Smooth muscle cell (in vitro differentiated cells): Measurements from ENCODE around the gene FUT8. TPM values are rescaled to one million over a fixed set of nuclear protein-coding genes. Genes with fewer than 3 reads are reported as not detected.

Experiments used
- DNase-seq: peaks from one replicate; lab custom pipeline; 2025; ENCODE audit not compliant: unreplicated experiment; lab: John Stamatoyannopoulos, UW
- H2AFZ ChIP-seq: fragments of 200-600 bp; sonication (generic); 2 replicates; pipeline ENCODE4 v1.6.0; 2016; ENCODE audit warnings: antibody characterized with exemption, low read depth, mild to moderate bottlenecking
- H3F3A ChIP-seq: fragments of 200-600 bp; sonication (generic); 2 replicates; pipeline ENCODE4 v1.6.0; 2017; ENCODE audit warnings: antibody characterized with exemption, low read depth
- H3K27ac ChIP-seq: fragments of 200-600 bp; sonication (generic); 2 replicates; pipeline ENCODE4 v1.5.1; 2016; ENCODE audit warnings: low read depth, mild to moderate bottlenecking
- H3K27me3 ChIP-seq: fragments of 200-600 bp; sonication (generic); 2 replicates; pipeline ENCODE4 v1.6.1; 2016; ENCODE audit warnings: low read depth, mild to moderate bottlenecking
- H3K36me3 ChIP-seq: fragments of 200-600 bp; sonication (generic); 2 replicates; pipeline ENCODE4 v1.5.1; 2016; ENCODE audit warnings: low read depth
- H3K4me1 ChIP-seq: fragments of 200-600 bp; sonication (generic); 2 replicates; pipeline ENCODE4 v1.5.1; 2016; ENCODE audit warnings: low read depth
- H3K4me2 ChIP-seq: fragments of 200-600 bp; sonication (generic); 2 replicates; pipeline ENCODE4 v1.6.0; 2016; ENCODE audit warnings: mild to moderate bottlenecking
- H3K4me3 ChIP-seq: fragments of 200-600 bp; sonication (generic); 2 replicates; pipeline ENCODE4 v1.5.1; 2016; ENCODE audit warnings: mild to moderate bottlenecking
- H3K79me2 ChIP-seq: fragments of 200-600 bp; sonication (generic); 2 replicates; pipeline ENCODE4 v1.6.0; 2016; ENCODE audit warnings: low read depth, mild to moderate bottlenecking
- H3K9ac ChIP-seq: fragments of 200-600 bp; sonication (generic); 2 replicates; pipeline ENCODE4 v1.6.0; 2016; ENCODE audit warnings: low read depth
- H3K9me3 ChIP-seq: fragments of 200-600 bp; sonication (generic); replicated peaks from 2 replicates; pipeline ENCODE4 v1.5.1; 2016; ENCODE audit warnings: low read depth
- H4K20me1 ChIP-seq: fragments of 200-600 bp; sonication (generic); 2 replicates; pipeline ENCODE4 v1.6.0; 2016; ENCODE audit warnings: low read depth
- WGBS: methylation state at CpG from one replicate; pipeline ENCODE4 v1.1.7; 2016; ENCODE audit warnings: low lambda C conversion rate; 5-methylcytosine and 5-hydroxymethylcytosine counted together
- polyA plus RNA-seq: library from polyadenylated mRNA; unstranded; fragments of >200 nt; fragmentation: Nextera tagmentation; extraction: Ambion mirVana; gene quantifications from 2 replicates; pipeline ENCODE4 v1.2.1, GENCODE V29; 2016
- total RNA-seq: library from RNA; depleted of rRNA; stranded (reverse); fragments of >200 nt; gene quantifications from 2 replicates; pipeline ENCODE4 v1.2.3, GENCODE V29; 2014
- TF ChIP-seq, protein P1 (sequence below): fragments of 200-600 bp; sonication (generic); IDR thresholded peaks from 2 replicates; pipeline ENCODE4 v1.5.1; 2017; ENCODE audit warnings: borderline replicate concordance, mild to moderate bottlenecking, antibody characterized with exemption; ENCODE audit not compliant: insufficient read depth, poor library complexity, severe bottlenecking

FUT8 gene
- total and polyA plus RNA-seq, 2 experiments from 2014 or later, result 12.8 to 50.2 TPM

DNA sequence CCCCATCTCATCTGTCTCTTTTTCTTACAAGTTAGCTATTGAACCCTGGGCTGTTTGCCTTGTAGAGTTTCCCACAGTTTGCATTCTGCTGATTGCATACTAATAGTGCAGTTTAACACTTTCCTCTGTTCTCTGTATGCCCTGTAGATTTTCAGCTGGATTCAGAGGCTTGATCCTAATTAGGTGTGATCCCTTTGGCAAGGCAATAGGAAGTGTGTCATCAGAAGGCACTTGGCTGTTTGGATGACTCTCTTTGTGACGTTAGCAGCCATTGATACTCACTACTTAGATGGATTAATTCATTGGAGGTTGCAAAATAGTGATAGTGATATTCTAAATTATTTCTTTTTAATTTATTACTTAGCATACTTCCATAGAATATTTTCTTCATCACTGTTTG is 33.6 kb downstream of the FUT8 start:
- Histone ChIP-seq H3K4me3 (no peak overlapping the region), H4K20me1 (no peaks in the 10 kb centered on the region), H3K9ac (no peak overlapping the region), H3F3A (no peaks in the 10 kb centered on the region), H3K79me2 (peaks cover 46% of the 10 kb centered on the region), H3K9me3 (no peaks in the 10 kb centered on the region), H3K4me2 (no peak overlapping the region), H3K36me3 (no peaks in the 10 kb centered on the region), H3K27me3 (no peaks in the 10 kb centered on the region), H3K4me1 (no peaks in the 10 kb centered on the region), H3K27ac (no peak overlapping the region), H2AFZ (no peak overlapping the region)
- TF ChIP-seq, protein P1, sequence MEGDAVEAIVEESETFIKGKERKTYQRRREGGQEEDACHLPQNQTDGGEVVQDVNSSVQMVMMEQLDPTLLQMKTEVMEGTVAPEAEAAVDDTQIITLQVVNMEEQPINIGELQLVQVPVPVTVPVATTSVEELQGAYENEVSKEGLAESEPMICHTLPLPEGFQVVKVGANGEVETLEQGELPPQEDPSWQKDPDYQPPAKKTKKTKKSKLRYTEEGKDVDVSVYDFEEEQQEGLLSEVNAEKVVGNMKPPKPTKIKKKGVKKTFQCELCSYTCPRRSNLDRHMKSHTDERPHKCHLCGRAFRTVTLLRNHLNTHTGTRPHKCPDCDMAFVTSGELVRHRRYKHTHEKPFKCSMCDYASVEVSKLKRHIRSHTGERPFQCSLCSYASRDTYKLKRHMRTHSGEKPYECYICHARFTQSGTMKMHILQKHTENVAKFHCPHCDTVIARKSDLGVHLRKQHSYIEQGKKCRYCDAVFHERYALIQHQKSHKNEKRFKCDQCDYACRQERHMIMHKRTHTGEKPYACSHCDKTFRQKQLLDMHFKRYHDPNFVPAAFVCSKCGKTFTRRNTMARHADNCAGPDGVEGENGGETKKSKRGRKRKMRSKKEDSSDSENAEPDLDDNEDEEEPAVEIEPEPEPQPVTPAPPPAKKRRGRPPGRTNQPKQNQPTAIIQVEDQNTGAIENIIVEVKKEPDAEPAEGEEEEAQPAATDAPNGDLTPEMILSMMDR, result no peak
- DNase-seq, result no peak
- WGBS, result 37% methylated on average over 1 of the region's 1 CpG

- H3K79me2 ChIP-seq, result peaks cover 36% of the 10 kb centered on the region
- H3K4me2 ChIP-seq, result no peak overlapping the region
- H4K20me1 ChIP-seq, result no peaks in the 10 kb centered on the region
- H3K36me3 ChIP-seq, result no peaks in the 10 kb centered on the region
- no peak overlapping the region for H2AFZ ChIP-seq
- no peaks in the 10 kb centered on the region for H3K9me3 ChIP-seq
- H3K27me3 ChIP-seq, result no peaks in the 10 kb centered on the region
- no peak overlapping the region for H3K9ac ChIP-seq
- 89% methylated on average over 1 of the region's 1 CpG for WGBS
- H3F3A ChIP-seq, result no peaks in the 10 kb centered on the region
- DNase-seq, result no peak
- H3K4me3 ChIP-seq, result no peak overlapping the region
- TF ChIP-seq, protein P1, result no peak
- no peak overlapping the region for H3K27ac ChIP-seq
- H3K4me1 ChIP-seq, result no peaks in the 10 kb centered on the region
Measured at GRCh38 chr14:65449647-65450046, 37.1 kb downstream of the FUT8 start.

DNA sequence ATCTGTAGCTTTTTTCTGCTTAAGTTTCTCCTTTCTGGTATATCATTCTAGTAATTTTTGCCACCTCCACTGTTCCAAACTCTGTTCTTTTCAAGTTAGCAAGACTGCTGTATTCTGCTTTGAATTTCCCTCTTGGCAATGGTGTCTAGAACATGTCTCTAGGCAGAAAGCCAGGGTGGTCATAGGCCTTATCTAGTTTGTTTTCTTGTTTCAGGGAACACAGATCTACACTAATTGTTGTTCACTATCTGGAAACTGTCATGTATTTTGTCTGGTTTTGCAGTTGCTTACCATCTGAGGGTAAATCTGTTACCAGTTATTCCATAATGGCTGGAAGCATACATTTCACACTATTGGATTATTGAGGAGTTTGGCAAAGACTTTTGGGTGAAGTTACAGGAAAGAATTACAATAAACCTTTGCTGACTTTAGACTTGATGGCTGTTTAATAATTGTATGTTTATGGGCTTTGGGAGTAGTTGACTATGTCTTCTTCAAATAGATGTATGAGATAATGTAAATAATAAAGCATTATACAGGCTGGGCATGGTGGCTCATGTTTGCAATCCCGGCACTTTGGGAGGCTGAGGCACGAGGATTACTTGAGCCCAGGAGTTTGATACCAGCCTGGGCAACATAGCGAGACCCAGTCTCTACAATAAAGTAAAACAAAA is 41.4 kb downstream of the FUT8 start:
- WGBS, result 97% methylated on average over 3 of the region's 3 CpGs
- H3K4me3 ChIP-seq, result no peak overlapping the region
- no peaks in the 10 kb centered on the region for H3K9me3 ChIP-seq
- H3K36me3 ChIP-seq, result peaks cover 4% of the 10 kb centered on the region
- no peaks in the 10 kb centered on the region for H4K20me1 ChIP-seq
- DNase-seq, result no peak
- TF ChIP-seq, protein P1, result no peak
- peaks cover 5% of the 10 kb centered on the region for H3K79me2 ChIP-seq
- H3K27me3 ChIP-seq, result no peaks in the 10 kb centered on the region
- no peaks in the 10 kb centered on the region for H3F3A ChIP-seq
- H3K27ac ChIP-seq, result no peak overlapping the region
- H3K9ac ChIP-seq, result no peak overlapping the region
- no peak overlapping the region for H3K4me2 ChIP-seq
- H3K4me1 ChIP-seq, result no peaks in the 10 kb centered on the region
- H2AFZ ChIP-seq, result no peak overlapping the region

DNA sequence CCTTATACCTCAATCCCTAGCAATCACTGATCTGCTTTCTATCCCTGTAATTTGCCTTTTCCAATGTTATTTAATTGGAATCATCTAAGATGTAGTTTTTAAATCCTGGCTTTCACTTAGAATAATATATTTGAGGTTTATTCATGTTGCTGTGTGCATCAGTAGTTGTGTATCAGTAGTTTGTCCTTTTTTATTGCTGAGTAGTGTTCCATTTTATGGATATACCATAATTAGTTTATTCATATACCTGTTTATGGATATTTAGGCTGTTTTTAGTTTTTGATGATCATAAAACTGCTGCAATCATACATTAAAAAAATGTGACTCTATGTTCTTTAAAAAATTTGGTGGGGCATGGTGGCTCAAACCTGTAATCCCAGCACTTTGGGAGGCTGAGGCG is 43.7 kb downstream of the FUT8 start:
- no peak overlapping the region for H3K27ac ChIP-seq
- no peaks in the 10 kb centered on the region for H3F3A ChIP-seq
- no peak overlapping the region for H2AFZ ChIP-seq
- TF ChIP-seq, protein P1, result no peak
- no peak overlapping the region for H3K4me2 ChIP-seq
- WGBS, result 94% methylated on average over 1 of the region's 1 CpG
- no peak for DNase-seq
- no peak overlapping the region for H3K4me3 ChIP-seq
- H3K9me3 ChIP-seq, result no peaks in the 10 kb centered on the region
- H3K9ac ChIP-seq, result no peak overlapping the region
- no peaks in the 10 kb centered on the region for H3K27me3 ChIP-seq
- H3K4me1 ChIP-seq, result no peaks in the 10 kb centered on the region
- peaks cover 4% of the 10 kb centered on the region for H3K36me3 ChIP-seq
- no peaks in the 10 kb centered on the region for H4K20me1 ChIP-seq
- H3K79me2 ChIP-seq, result no peaks in the 10 kb centered on the region
